ENCODE results near the gene PAQR6. TPM values are rescaled to one million over a fixed set of nuclear protein-coding genes. Genes with fewer than 3 reads are reported as not detected.

The PAQR6 gene
- total and polyA plus RNA-seq, 4 donors: 0.22 to 0.85 (median 0.49) TPM

DNA sequence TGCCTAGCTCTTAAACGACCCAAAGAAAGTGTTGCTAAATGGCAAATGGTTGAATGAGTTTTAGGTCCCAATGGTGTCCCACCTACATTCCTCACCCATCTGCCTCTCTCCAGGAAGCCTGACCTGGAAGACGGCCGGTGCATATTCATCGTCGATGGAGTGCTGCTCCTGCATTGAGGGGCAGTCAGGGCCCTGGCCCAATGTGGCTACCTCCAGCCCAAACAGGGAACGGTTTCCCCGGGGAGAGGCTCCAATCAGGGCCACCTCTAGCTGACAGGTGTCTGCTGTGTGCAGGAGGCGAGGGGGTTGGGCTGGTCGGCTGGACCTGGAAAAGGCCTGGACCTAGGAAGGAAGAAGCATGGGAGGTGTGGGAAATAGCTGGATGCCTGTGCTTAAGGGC is 46.0 kb upstream of the PAQR6 start:
- no peaks in the 10 kb centered on the region for H3K27me3 ChIP-seq (ENCODE audit: control insufficient read depth in 4 of 4, insufficient read depth in 4 of 4, low read length in 3 of 4)
- WGBS: 93% methylated on average over 9 of the region's 9 CpGs
- no peak overlapping the region for H3K4me3 ChIP-seq (ENCODE audit: low read depth in 1 of 3, low read length in 3 of 3)
- no peak overlapping the region for H3K9ac ChIP-seq (ENCODE audit: low read depth in 1 of 2, low read length in 2 of 2)
- no peaks in the 10 kb centered on the region for H3K9me3 ChIP-seq (ENCODE audit: control insufficient read depth in 4 of 4, low read length in 3 of 4)
- no peak for TF ChIP-seq NR2F2 (IDR thresholded peaks at IDR 0.05)
- TF ChIP-seq MAX (IDR thresholded peaks at IDR 0.05): no peak
- no peak for TF ChIP-seq EGR1 (IDR thresholded peaks at IDR 0.05; ENCODE audit: low read depth in 2 of 2)
- TF ChIP-seq YY1 (IDR thresholded peaks at IDR 0.05): no peak
- TF ChIP-seq GABPA (IDR thresholded peaks at IDR 0.05 in 1 of 2, conservative IDR thresholded peaks at IDR 0.05 in 1 of 2): no peak
- no peak for TF ChIP-seq TAF1 (conservative IDR thresholded peaks at IDR 0.05)
- no peak for TF ChIP-seq RXRA (IDR thresholded peaks at IDR 0.05)
- TF ChIP-seq CTCF (IDR thresholded peaks at IDR 0.05; ENCODE audit: low read depth, low read length, missing input control): no peak
- TF ChIP-seq, protein P1, sequence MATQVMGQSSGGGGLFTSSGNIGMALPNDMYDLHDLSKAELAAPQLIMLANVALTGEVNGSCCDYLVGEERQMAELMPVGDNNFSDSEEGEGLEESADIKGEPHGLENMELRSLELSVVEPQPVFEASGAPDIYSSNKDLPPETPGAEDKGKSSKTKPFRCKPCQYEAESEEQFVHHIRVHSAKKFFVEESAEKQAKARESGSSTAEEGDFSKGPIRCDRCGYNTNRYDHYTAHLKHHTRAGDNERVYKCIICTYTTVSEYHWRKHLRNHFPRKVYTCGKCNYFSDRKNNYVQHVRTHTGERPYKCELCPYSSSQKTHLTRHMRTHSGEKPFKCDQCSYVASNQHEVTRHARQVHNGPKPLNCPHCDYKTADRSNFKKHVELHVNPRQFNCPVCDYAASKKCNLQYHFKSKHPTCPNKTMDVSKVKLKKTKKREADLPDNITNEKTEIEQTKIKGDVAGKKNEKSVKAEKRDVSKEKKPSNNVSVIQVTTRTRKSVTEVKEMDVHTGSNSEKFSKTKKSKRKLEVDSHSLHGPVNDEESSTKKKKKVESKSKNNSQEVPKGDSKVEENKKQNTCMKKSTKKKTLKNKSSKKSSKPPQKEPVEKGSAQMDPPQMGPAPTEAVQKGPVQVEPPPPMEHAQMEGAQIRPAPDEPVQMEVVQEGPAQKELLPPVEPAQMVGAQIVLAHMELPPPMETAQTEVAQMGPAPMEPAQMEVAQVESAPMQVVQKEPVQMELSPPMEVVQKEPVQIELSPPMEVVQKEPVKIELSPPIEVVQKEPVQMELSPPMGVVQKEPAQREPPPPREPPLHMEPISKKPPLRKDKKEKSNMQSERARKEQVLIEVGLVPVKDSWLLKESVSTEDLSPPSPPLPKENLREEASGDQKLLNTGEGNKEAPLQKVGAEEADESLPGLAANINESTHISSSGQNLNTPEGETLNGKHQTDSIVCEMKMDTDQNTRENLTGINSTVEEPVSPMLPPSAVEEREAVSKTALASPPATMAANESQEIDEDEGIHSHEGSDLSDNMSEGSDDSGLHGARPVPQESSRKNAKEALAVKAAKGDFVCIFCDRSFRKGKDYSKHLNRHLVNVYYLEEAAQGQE (IDR thresholded peaks at IDR 0.05): no peak
- no peak for TF ChIP-seq JUND (IDR thresholded peaks at IDR 0.05)
- no peak for TF ChIP-seq ATF3 (IDR thresholded peaks at IDR 0.05)
- peaks cover 0 to 6% (median 2%) of the 10 kb centered on the region in 4 donors for H3K36me3 ChIP-seq (ENCODE audit: control insufficient read depth in 4 of 4, insufficient read depth in 3 of 4, low read depth in 1 of 4, low read length in 3 of 4)
- peaks cover 18 to 54% (median 49%) of the 10 kb centered on the region in 4 donors for H3K4me1 ChIP-seq (ENCODE audit: control insufficient read depth in 4 of 4, insufficient read depth in 4 of 4, low read length in 3 of 4)
- no peak for DNase-seq (ENCODE audit: low spot score)
- no peak overlapping the region for H3K27ac ChIP-seq (ENCODE audit: low read depth in 1 of 2, low read length in 2 of 2)

DNA sequence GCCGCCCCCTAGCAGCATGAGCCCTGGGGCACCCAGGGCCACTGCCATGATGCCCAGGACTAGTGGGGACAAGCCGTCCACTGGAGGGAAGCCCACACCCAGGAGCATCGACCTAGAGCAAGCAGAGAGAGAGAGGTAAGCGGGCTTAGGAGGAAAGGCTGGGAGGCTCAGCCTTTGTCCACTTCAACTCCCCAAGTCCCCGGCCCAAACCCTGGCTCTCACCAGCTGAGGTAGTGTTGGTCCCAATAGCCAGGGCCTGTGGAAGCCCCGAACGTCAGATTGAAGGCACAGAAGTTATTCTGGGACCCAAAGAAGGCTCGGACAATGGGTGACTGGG is 45.2 kb upstream of the PAQR6 start:
- peaks cover 0 to 6% (median 2%) of the 10 kb centered on the region in 4 donors for H3K36me3 ChIP-seq (ENCODE audit: control insufficient read depth in 4 of 4, insufficient read depth in 3 of 4, low read depth in 1 of 4, low read length in 3 of 4)
- no peak overlapping the region for H3K27ac ChIP-seq (ENCODE audit: low read depth in 1 of 2, low read length in 2 of 2)
- no peaks in the 10 kb centered on the region for H3K9me3 ChIP-seq (ENCODE audit: control insufficient read depth in 4 of 4, low read length in 3 of 4)
- H3K4me1 ChIP-seq (ENCODE audit: control insufficient read depth in 4 of 4, insufficient read depth in 4 of 4, low read length in 3 of 4): peaks cover 18 to 54% (median 49%) of the 10 kb centered on the region in 4 donors
- 82% methylated on average over 8 of the region's 8 CpGs for WGBS
- no peak overlapping the region for H3K4me3 ChIP-seq (ENCODE audit: low read depth in 1 of 3, low read length in 3 of 3)
- no peaks in the 10 kb centered on the region for H3K27me3 ChIP-seq (ENCODE audit: control insufficient read depth in 4 of 4, insufficient read depth in 4 of 4, low read length in 3 of 4)
- H3K9ac ChIP-seq (ENCODE audit: low read depth in 1 of 2, low read length in 2 of 2): no peak overlapping the region
- no peak for DNase-seq (ENCODE audit: low spot score)
- no peak for TF ChIP-seq RXRA (IDR thresholded peaks at IDR 0.05)
- TF ChIP-seq FOXA2 (IDR thresholded peaks at IDR 0.05): no peak
- TF ChIP-seq TAF1 (conservative IDR thresholded peaks at IDR 0.05): no peak
- no peak for TF ChIP-seq CTCF (IDR thresholded peaks at IDR 0.05; ENCODE audit: low read depth, low read length, missing input control)
- TF ChIP-seq FOXA1 (IDR thresholded peaks at IDR 0.05): no peak
- TF ChIP-seq MAX (IDR thresholded peaks at IDR 0.05): no peak
- TF ChIP-seq NR2F2 (IDR thresholded peaks at IDR 0.05): no peak

Measured in liver (tissue), 9 donors.